GM19240 (cell line): ENCODE measurements around the gene BPIFB4.
"Not testable (repeated sequence)": the region's sequence is repeated elsewhere in the genome, so short reads cannot be mapped to it uniquely, and the experiment has no call there.

Experiments used
- DNase-seq: peaks from one replicate; pipeline ENCODE4 v3.0.0; 2011; ENCODE audit warnings: low spot score; ENCODE audit not compliant: insufficient read length

Gene BPIFB4

GRCh38 chr20:33079259-33079658, at the start of gene BPIFB4:
Gene BPIFB4 (plus strand): TSS chr20:33079643. CDS start chr20:33081527, 1,884 bp downstream.
- no peak for DNase-seq

- no peak for DNase-seq
Measured at GRCh38 chr20:33030076-33030475, 49.4 kb upstream of the BPIFB4 start.

- no peak for DNase-seq
Measured at GRCh38 chr20:33030569-33030968, 48.9 kb upstream of the BPIFB4 start.

GRCh38 chr20:33031531-33031930, 47.9 kb upstream of the BPIFB4 start, which contains the start of gene BPIFB6:
Gene BPIFB6 (plus strand): TSS chr20:33031648. CDS start chr20:33031648, 0 bp downstream.
- no peak for DNase-seq

GRCh38 chr20:33032555-33032954, 46.9 kb upstream of the BPIFB4 start:
- DNase-seq, result no peak

GRCh38 chr20:33033381-33033780, 46.1 kb upstream of the BPIFB4 start:
- no peak for DNase-seq

GRCh38 chr20:33034115-33034514, 45.3 kb upstream of the BPIFB4 start:
- DNase-seq, result no peak

- no peak for DNase-seq
Measured at GRCh38 chr20:33034901-33035492, 44.4 kb upstream of the BPIFB4 start.

GRCh38 chr20:33037456-33037855, 42.0 kb upstream of the BPIFB4 start:
- DNase-seq, result no peak

GRCh38 chr20:33038243-33038642, 41.2 kb upstream of the BPIFB4 start:
- DNase-seq, result no peak

- no peak for DNase-seq
Measured at GRCh38 chr20:33042430-33042829, 37.0 kb upstream of the BPIFB4 start.

- DNase-seq, result no peak
Measured at GRCh38 chr20:33042983-33043730, 36.3 kb upstream of the BPIFB4 start.

GRCh38 chr20:33043731-33044181, 35.7 kb upstream of the BPIFB4 start:
- no peak for DNase-seq

GRCh38 chr20:33045129-33045721, 34.2 kb upstream of the BPIFB4 start:
- not testable (repeated sequence) for DNase-seq

- DNase-seq, result no peak
Measured at GRCh38 chr20:33046412-33046811, 33.0 kb upstream of the BPIFB4 start.

- DNase-seq, result no peak
Measured at GRCh38 chr20:33051333-33051732, 28.1 kb upstream of the BPIFB4 start.

- no peak for DNase-seq
Measured at GRCh38 chr20:33053291-33054106, 25.9 kb upstream of the BPIFB4 start, which contains the start of gene BPIFB3. Gene BPIFB3 (plus strand): TSS chr20:33053903. CDS start chr20:33055436, 1,533 bp downstream.

- DNase-seq, result no peak
Measured at GRCh38 chr20:33054381-33054780, 25.1 kb upstream of the BPIFB4 start.

GRCh38 chr20:33054791-33055190, 24.7 kb upstream of the BPIFB4 start:
- DNase-seq, result no peak

GRCh38 chr20:33059136-33059535, 20.3 kb upstream of the BPIFB4 start:
- no peak for DNase-seq

GRCh38 chr20:33059741-33060390, 19.6 kb upstream of the BPIFB4 start:
- DNase-seq, result no peak
